ENCODE data around the gene EIF2AK2.

The EIF2AK2 gene

GRCh38 chr2:37171624-37171950 lies 14.8 kb upstream of the EIF2AK2 start:
- no peak for DNase-seq (ENCODE audit: low read depth)

GRCh38 chr2:37168217-37168981 lies 11.6 kb upstream of the EIF2AK2 start:
- DNase-seq (ENCODE audit: low read depth) = no peak

- DNase-seq (ENCODE audit: low read depth) = no peak
Measured at GRCh38 chr2:37167636-37168180, 10.9 kb upstream of the EIF2AK2 start.

- no peak for DNase-seq (ENCODE audit: low read depth)
Measured at GRCh38 chr2:37164757-37165156, 8.0 kb upstream of the EIF2AK2 start.

GRCh38 chr2:37156071-37156856 lies 516 bp downstream of the EIF2AK2 start:
- peak; percentile 28 for DNase-seq (ENCODE audit: low read depth)

GRCh38 chr2:37154785-37155184 lies 2.0 kb downstream of the EIF2AK2 start:
- DNase-seq (ENCODE audit: low read depth) = no peak

GRCh38 chr2:37153224-37153623 lies 3.6 kb downstream of the EIF2AK2 start:
- no peak for DNase-seq (ENCODE audit: low read depth)

- DNase-seq (ENCODE audit: low read depth) = no peak
Measured at GRCh38 chr2:37149626-37150322, 7.0 kb downstream of the EIF2AK2 start.

- DNase-seq (ENCODE audit: low read depth) = no peak
Measured at GRCh38 chr2:37148325-37148724, 8.5 kb downstream of the EIF2AK2 start.

GRCh38 chr2:37146062-37146461 lies 10.7 kb downstream of the EIF2AK2 start:
- DNase-seq (ENCODE audit: low read depth) = no peak

- DNase-seq (ENCODE audit: low read depth) = no peak
Measured at GRCh38 chr2:37143974-37144373, 12.8 kb downstream of the EIF2AK2 start.

- no peak for DNase-seq (ENCODE audit: low read depth)
Measured at GRCh38 chr2:37142546-37142945, 14.2 kb downstream of the EIF2AK2 start.

GRCh38 chr2:37132914-37133313 lies 23.9 kb downstream of the EIF2AK2 start:
- DNase-seq (ENCODE audit: low read depth) = no peak

GRCh38 chr2:37125416-37125815 lies 31.4 kb downstream of the EIF2AK2 start:
- no peak for DNase-seq (ENCODE audit: low read depth)

- no peak for DNase-seq (ENCODE audit: low read depth)
Measured at GRCh38 chr2:37119157-37119556, 37.6 kb downstream of the EIF2AK2 start.

- no peak for DNase-seq (ENCODE audit: low read depth)
Measured at GRCh38 chr2:37117566-37117965, 39.2 kb downstream of the EIF2AK2 start.

- no peak for DNase-seq (ENCODE audit: low read depth)
Measured at GRCh38 chr2:37111958-37112357, 44.8 kb downstream of the EIF2AK2 start.

GRCh38 chr2:37110306-37111212 lies 46.2 kb downstream of the EIF2AK2 start:
- no peak for DNase-seq (ENCODE audit: low read depth)

- no peak for DNase-seq (ENCODE audit: low read depth)
Measured at GRCh38 chr2:37109523-37109922, 47.3 kb downstream of the EIF2AK2 start.

- no peak for DNase-seq (ENCODE audit: low read depth)
Measured at GRCh38 chr2:37105150-37105549, 51.6 kb downstream of the EIF2AK2 start.

- DNase-seq (ENCODE audit: low read depth) = no peak
Measured at GRCh38 chr2:37104178-37104577, 52.6 kb downstream of the EIF2AK2 start.

- DNase-seq (ENCODE audit: low read depth) = no peak
Measured at GRCh38 chr2:37102588-37102987, 54.2 kb downstream of the EIF2AK2 start.
